ENCODE data around the gene SLC6A4.

GRCh38 chr17:30197416-30197815 lies 38.1 kb downstream of the SLC6A4 start:
- TF ChIP-seq POLR2A (IDR thresholded peaks at IDR 0.05; ENCODE audit: low read depth, low read length) (no peak), EZH2 (IDR thresholded peaks at IDR 0.05; ENCODE audit: borderline replicate concordance, low read depth, low read length, severe bottlenecking) (no peak), JUN (IDR thresholded peaks at IDR 0.05; ENCODE audit: borderline replicate concordance, insufficient read depth, insufficient read length, low read depth) (no peak)
- TF ChIP-seq, protein P1, sequence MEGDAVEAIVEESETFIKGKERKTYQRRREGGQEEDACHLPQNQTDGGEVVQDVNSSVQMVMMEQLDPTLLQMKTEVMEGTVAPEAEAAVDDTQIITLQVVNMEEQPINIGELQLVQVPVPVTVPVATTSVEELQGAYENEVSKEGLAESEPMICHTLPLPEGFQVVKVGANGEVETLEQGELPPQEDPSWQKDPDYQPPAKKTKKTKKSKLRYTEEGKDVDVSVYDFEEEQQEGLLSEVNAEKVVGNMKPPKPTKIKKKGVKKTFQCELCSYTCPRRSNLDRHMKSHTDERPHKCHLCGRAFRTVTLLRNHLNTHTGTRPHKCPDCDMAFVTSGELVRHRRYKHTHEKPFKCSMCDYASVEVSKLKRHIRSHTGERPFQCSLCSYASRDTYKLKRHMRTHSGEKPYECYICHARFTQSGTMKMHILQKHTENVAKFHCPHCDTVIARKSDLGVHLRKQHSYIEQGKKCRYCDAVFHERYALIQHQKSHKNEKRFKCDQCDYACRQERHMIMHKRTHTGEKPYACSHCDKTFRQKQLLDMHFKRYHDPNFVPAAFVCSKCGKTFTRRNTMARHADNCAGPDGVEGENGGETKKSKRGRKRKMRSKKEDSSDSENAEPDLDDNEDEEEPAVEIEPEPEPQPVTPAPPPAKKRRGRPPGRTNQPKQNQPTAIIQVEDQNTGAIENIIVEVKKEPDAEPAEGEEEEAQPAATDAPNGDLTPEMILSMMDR (IDR thresholded peaks at IDR 0.05; ENCODE audit: extremely low read depth in 1 of 2, insufficient read depth in 1 of 2, low read depth in 1 of 2, low read length in 2 of 2) = no peak
